ENCODE data around the gene NRL. TPM values are rescaled to one million over a fixed set of nuclear protein-coding genes. Genes with fewer than 3 reads are reported as not detected.

Gene NRL
- total RNA-seq, 4 donors from 2014 or later, result 1.8 to 3.3 (median 3.0) TPM

DNA sequence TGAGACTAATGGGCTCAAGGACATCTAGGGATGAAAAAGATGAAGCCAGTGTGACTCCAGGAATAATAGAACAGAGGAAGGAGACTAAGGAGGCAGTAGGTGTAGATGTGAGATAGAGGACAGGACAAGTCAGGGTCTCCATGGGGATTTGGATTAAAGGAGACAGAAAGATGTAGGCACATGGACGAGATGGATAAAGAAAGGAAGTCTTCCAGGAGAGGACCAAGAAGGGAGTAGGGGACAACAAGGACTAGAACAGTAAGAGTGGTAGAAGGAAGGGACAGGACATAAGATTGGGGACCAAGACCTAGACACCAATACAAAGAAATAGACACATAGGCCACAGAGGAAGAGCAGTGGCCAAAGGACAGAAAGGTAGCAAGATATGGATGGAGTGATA lies 27.7 kb downstream of the NRL start:
- WGBS, result 75% methylated on average over 1 of the region's 1 CpG
- no peaks in the 10 kb centered on the region for H3K36me3 ChIP-seq

DNA sequence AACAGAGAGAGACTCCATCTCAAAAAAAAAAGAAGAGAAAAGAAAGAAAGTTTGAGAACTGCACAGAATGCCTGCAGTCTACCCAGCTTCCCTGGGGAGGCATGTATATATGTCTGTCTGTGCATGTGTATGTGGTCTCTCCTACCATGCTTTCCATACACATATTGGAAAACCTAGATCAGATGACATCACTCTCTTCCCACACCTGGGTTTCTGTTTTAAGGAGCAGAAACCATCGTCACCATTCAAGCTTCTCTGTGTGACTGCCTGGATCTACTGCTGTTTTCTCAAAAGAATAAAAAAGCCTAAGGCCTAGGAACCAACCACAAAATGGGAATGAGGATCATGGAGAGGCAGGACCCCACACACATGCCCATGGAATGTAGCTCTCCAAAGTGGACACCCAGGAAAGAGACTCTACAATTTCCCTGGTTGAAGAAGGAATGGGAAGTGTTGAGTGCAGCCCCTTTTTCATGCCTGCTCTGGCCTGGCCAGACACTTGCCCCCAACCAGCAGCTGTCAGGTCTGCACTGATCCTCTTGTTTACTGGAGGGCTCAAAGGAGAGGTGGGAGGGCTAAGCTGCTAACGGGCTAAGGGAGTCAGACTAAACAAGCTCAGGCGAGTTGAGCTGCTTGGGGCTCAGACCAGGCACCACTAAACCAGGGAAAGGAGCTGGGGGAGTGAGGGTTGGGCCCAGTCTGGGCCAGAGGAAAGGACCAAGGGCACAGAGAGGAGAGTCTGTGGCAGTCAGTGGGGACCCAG lies 28.4 kb downstream of the NRL start:
- H3K36me3 ChIP-seq, result no peaks in the 10 kb centered on the region
- no peak for DNase-seq (ENCODE audit: extremely low spot score)
- no peak overlapping the region for H3K27ac ChIP-seq (replicated peaks in 1 of 4)
- no peaks in the 10 kb centered on the region for H3K9me3 ChIP-seq
- intact Hi-C loops (cut with DNase I), result no loop called here
- TF ChIP-seq POLR2A (IDR thresholded peaks at IDR 0.05; ENCODE audit: low read depth) (no peak), POLR2AphosphoS5 (IDR thresholded peaks at IDR 0.05) (no peak), CTCF (IDR thresholded peaks at IDR 0.05) (no peak), EP300 (IDR thresholded peaks at IDR 0.05) (no peak)
- peaks cover 4 to 6% (median 5%) of the 10 kb centered on the region in 4 donors for H3K4me1 ChIP-seq
- H3K4me3 ChIP-seq, result no peak overlapping the region
- no peaks in the 10 kb centered on the region for H3K27me3 ChIP-seq
- WGBS, result 90% methylated on average over 3 of the region's 3 CpGs

More for the DNA sequence above, 27.7 kb downstream of the NRL start:
- TF ChIP-seq POLR2AphosphoS5 (IDR thresholded peaks at IDR 0.05) (no peak), POLR2A (IDR thresholded peaks at IDR 0.05; ENCODE audit: low read depth) (no peak), CTCF (IDR thresholded peaks at IDR 0.05) (no peak), EP300 (IDR thresholded peaks at IDR 0.05) (no peak)
- H3K4me3 ChIP-seq, result no peak overlapping the region
- no peak for DNase-seq (ENCODE audit: extremely low spot score)
- intact Hi-C loops (cut with DNase I), result no loop called here
- no peak overlapping the region for H3K27ac ChIP-seq (replicated peaks in 1 of 4)
- H3K27me3 ChIP-seq, result no peaks in the 10 kb centered on the region
- H3K9me3 ChIP-seq, result no peaks in the 10 kb centered on the region
- no peaks in the 10 kb centered on the region for H3K4me1 ChIP-seq

- Histone ChIP-seq H3K36me3 (no peaks in the 10 kb centered on the region), H3K27me3 (no peaks in the 10 kb centered on the region), H3K9me3 (no peaks in the 10 kb centered on the region), H3K27ac (replicated peaks in 1 of 4) (no peak overlapping the region), H3K4me3 (no peak overlapping the region), H3K4me1 (peaks cover 9 to 15% (median 14%) of the 10 kb centered on the region in 4 donors)
- no peak for DNase-seq (ENCODE audit: extremely low spot score)
- intact Hi-C loops (cut with DNase I), result no loop called here
- 90% methylated on average over 3 of the region's 3 CpGs for WGBS
- no peak for TF ChIP-seq CTCF (IDR thresholded peaks at IDR 0.05)
- no peak for TF ChIP-seq EP300 (IDR thresholded peaks at IDR 0.05)
- TF ChIP-seq POLR2A (IDR thresholded peaks at IDR 0.05; ENCODE audit: low read depth), result no peak
- no peak for TF ChIP-seq POLR2AphosphoS5 (IDR thresholded peaks at IDR 0.05)
These were observed 29.5 kb downstream of the NRL start for GRCh38 chr14:24085215-24085614.

DNA sequence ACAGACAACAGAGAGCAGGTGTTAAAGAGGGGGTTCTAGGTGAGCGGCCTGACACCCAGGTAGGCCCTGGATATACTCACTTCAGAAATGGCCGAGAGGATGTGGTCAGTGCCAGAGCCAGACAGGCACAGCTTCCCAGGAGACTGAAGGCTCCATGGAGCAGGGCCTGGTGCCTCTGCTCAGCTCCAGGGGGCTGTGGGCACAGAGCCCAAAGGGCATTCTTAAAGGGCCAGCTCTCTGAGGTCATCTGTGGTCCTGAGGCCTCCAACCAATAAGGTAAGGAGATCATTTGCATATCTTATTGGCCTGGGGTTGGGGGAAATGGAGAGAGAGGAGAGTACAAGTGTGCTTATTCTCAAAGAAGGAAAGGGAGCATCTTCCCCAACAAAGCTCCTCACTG lies 30.3 kb downstream of the NRL start:
- H3K27ac ChIP-seq (replicated peaks in 1 of 4), result no peak overlapping the region
- WGBS, result 90% methylated on average over 2 of the region's 2 CpGs
- intact Hi-C loops (cut with DNase I), result no loop called here
- no peak for TF ChIP-seq CTCF (IDR thresholded peaks at IDR 0.05)
- TF ChIP-seq EP300 (IDR thresholded peaks at IDR 0.05), result no peak
- no peaks in the 10 kb centered on the region for H3K9me3 ChIP-seq
- no peak overlapping the region for H3K4me3 ChIP-seq
- H3K27me3 ChIP-seq, result no peaks in the 10 kb centered on the region
- no peaks in the 10 kb centered on the region for H3K36me3 ChIP-seq
- H3K4me1 ChIP-seq, result peaks cover 9 to 15% (median 14%) of the 10 kb centered on the region in 4 donors
- DNase-seq (ENCODE audit: extremely low spot score), result no peak

- Histone ChIP-seq H3K9me3 (no peaks in the 10 kb centered on the region), H3K4me3 (no peak overlapping the region), H3K27me3 (no peaks in the 10 kb centered on the region), H3K4me1 (peaks cover 9 to 15% (median 14%) of the 10 kb centered on the region in 4 donors), H3K36me3 (no peaks in the 10 kb centered on the region), H3K27ac (replicated peaks in 1 of 4) (no peak overlapping the region)
- intact Hi-C loops (cut with DNase I), result no loop called here
- no peak for TF ChIP-seq EP300 (IDR thresholded peaks at IDR 0.05)
- no peak for TF ChIP-seq POLR2AphosphoS5 (IDR thresholded peaks at IDR 0.05)
- no peak for TF ChIP-seq CTCF (IDR thresholded peaks at IDR 0.05)
- no peak for TF ChIP-seq POLR2A (IDR thresholded peaks at IDR 0.05; ENCODE audit: low read depth)
- 89% methylated on average over 3 of the region's 3 CpGs for WGBS
- DNase-seq (ENCODE audit: extremely low spot score), result no peak
These were observed 31.3 kb downstream of the NRL start for GRCh38 chr14:24083462-24083861.

Data from esophagus muscularis mucosa (tissue), 4 donors.